OCI-M1 (cell line): ENCODE measurements around the gene CPXM2.
"Not testable (repeated sequence)": the region's sequence is repeated elsewhere in the genome, so short reads cannot be mapped to it uniquely, and the experiment has no call there.

ENCODE experiments used
- DNase-seq: peaks from one replicate; lab custom pipeline; 2025; lab: John Stamatoyannopoulos, UW

CPXM2 gene

DNA sequence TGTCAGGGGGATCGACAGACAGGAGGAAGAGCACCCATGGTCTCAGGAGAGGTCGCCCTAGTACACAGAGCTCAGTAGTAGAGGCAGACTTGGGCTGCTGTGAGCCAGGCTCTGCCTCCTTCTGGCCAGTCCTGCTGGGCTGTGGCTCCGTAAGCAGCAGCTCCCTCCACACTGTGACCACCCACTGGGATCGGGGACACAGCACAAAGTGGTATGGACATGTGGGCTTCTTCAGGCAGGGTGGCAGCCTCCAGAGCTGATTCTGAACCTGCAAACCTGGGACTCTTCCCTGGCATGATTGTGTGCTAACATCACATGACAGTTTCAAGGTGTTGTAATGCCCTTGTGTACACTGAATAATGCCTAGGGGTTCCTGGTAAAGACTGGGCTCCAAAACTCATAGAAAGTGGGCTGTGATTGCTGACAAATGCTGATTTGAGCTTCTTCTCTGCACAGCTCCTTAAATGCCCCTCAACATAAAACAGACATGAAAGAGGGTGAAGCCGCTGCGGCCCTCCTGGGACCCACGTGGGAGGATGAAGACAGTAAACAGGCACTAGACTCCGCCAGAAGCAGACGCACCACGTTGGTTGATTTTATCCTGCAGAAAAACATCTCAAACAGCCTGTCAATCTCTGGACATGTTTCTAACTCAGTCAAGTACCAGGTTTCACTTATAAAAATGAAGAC is 148.7 kb downstream of the CPXM2 start:
- no peak for DNase-seq

- no peak for DNase-seq
These were observed 149.9 kb downstream of the CPXM2 start for GRCh38 chr10:123741711-123742110.

- DNase-seq = no peak
These were observed 150.5 kb downstream of the CPXM2 start for GRCh38 chr10:123741146-123741545.

- DNase-seq = not testable (repeated sequence)
These were observed 154.7 kb downstream of the CPXM2 start for GRCh38 chr10:123736917-123737316.

GRCh38 chr10:123729523-123729922 is 162.1 kb downstream of the CPXM2 start:
- DNase-seq = no peak

GRCh38 chr10:123726836-123727235 is 164.8 kb downstream of the CPXM2 start:
- DNase-seq = no peak

DNA sequence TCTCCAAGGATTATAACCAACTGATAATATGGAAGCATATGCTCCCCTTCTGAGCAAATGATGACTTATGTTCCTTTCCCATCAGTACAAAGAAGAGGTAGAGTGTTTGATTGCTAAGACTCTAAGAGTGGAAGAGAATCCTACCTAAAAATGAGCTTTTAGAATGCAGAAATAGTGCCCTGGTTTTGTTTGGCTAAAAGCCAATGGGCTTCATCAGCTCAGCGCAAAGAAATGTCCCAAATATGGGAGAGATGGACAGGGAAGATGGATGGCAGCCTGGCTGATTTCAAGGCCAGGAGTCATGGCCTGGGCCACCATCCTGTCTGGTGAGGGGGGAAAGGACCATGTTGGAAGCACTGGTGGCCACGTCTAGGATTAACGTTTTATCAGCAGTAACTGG is 165.2 kb downstream of the CPXM2 start:
- no peak for DNase-seq

DNA sequence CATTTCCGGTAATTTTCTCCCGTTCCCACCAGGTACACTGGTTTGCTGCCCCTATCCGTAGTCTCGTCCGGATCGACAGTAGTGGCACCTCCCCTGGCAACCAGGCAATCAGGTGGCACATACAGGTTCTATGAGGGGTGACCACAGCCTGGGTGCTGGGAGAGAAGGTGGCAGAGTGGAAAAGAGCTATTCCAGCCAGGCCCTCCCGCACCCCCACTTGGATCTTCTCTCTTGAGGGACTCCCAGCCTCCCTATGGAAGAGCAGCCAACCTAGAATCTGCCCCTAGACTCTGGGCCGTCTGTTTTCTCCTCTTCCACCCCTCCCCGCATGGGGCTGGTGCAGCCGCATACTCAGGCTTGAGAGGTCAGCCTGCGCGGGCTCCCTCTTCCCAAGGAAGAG is 166.9 kb downstream of the CPXM2 start:
- no peak for DNase-seq

- no peak for DNase-seq
These were observed 169.3 kb downstream of the CPXM2 start for GRCh38 chr10:123722351-123722750.

GRCh38 chr10:123721441-123722049 is 170.1 kb downstream of the CPXM2 start:
- DNase-seq = no peak

GRCh38 chr10:123720536-123720935 is 171.1 kb downstream of the CPXM2 start:
- no peak for DNase-seq

DNA sequence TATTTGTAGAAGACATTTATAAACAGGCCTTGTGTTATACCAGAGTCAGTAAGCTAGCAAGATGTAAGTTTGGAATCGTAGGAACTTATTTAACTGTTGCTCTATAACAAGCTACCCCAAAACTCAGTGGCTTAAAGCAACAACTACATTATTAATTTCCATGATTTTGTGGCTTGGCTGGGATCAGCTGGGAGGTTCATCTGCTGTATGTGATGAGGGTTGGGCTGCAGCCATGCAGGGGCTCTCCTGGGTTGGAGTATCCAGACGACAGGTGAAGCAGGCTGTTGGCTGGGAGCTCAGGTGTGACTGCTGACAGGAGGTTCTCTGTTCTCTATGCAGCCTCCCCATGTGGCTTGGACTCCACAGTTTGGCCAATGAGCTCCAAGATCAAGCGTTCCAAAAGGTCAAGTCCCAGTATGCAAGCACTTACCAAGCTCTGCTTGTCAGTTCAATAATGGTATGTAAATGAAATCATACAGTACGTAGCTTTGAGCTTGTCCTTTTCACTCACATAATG is 173.0 kb downstream of the CPXM2 start:
- no peak for DNase-seq

DNA sequence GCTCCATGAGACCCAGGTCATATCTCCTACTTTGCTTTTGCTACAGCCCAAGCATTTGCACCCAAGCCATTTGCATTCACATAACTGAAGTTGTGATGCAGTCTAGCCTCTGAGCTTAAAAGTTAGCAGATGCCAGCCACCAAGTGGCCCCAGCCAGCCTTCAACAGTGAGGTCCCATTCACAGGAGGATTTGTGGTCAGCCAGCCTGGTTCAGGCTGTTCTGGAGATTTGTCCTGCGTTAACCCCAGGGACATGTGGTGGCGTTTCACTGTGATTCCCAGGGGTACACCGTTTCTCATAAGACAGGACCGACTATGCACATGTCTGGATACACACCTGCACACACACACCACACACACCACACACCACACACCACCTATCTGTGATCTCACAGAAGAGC is 174.3 kb downstream of the CPXM2 start:
- DNase-seq = no peak

GRCh38 chr10:123715546-123715945 is 176.1 kb downstream of the CPXM2 start:
- DNase-seq = no peak

- DNase-seq = no peak
These were observed 185.4 kb downstream of the CPXM2 start for GRCh38 chr10:123706236-123706635.

GRCh38 chr10:123704812-123705211 is 186.8 kb downstream of the CPXM2 start:
- DNase-seq = no peak

DNA sequence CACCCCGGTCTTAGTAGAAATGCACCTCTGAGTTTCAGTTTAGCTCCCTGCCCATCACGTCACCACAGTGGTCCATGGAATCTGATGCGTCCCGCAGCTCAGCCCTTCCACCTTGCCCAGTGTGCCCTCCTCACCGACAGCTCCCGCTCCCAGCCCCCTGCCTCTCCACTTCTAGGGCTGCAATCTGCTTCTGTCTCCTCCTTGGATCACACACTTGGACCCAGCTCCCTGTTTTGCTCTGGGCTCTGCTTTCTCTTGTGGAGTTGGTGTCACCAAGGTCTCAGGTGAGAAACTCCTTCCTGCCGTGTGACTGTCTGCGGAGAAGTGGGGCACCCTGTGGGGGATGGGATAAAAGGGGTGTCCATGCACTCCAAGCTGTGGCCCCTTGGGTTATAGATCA is 187.5 kb downstream of the CPXM2 start:
- DNase-seq = no peak

DNA sequence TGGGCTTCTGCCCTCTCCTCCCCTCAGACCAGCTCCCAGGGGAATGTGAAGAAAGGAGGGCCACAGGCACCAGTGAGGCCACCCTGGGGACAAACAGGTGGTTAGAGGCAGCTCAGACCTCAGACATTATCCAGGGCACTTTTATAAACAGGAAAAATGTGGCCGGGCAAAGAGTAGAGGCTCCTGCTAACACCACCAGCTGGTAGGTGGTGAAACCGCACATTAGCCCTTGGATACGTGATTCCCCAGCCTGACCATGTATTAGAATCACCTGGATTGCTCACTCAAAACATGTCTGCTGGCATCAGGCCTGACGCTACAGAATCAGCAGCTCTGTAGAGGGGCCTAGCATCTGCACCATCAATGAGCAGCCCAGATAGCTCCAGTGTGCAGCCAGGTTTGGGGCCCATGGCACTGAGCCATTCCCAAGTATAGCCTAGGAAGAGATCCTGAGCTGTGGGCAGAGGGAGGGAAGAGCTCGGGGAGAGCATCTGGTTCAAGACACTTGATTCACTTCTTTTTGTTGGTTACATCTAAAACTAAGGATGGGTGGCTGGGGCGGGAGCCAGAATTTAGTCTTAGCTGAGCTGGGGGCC is 188.3 kb downstream of the CPXM2 start:
- DNase-seq = no peak
